Natural killer cell (primary cell): ENCODE results near the gene PSMF1. TPM values are rescaled to one million over a fixed set of nuclear protein-coding genes. Genes with fewer than 3 reads are reported as not detected.

ENCODE experiments used
- ATAC-seq, 3 donors: fragments of 150-1000 bp in 2 of 3; fragments of 200-7000 bp in 1 of 3; cut with Tn5 transposase; 1 replicate in 1 of 3; 2 replicates in 2 of 3; pipeline ENCODE4 v1.10.0; 2021; ENCODE audit warnings: mild to moderate bottlenecking in 2 of 3, moderate library complexity in 2 of 3
- DNase-seq, 2 donors: peaks; one replicate each; pipeline versions ENCODE4 v3.0.0 to v3.0.0-alpha.2; 2013 to 2021; ENCODE audit warnings: mixed read lengths in 1 of 2
- H3K27ac ChIP-seq: one replicate; pipeline ENCODE4 v1.5.1; 2013; ENCODE audit warnings: mild to moderate bottlenecking, low read length
- H3K27me3 ChIP-seq: one replicate; pipeline ENCODE4 v1.6.1; 2013; ENCODE audit warnings: low read length; ENCODE audit not compliant: control insufficient read depth, insufficient read depth
- H3K36me3 ChIP-seq: one replicate; pipeline ENCODE4 v1.6.1; 2013; ENCODE audit warnings: low read length; ENCODE audit not compliant: control insufficient read depth, insufficient read depth
- H3K4me1 ChIP-seq: one replicate; pipeline ENCODE4 v1.6.1; 2013; ENCODE audit warnings: low read length; ENCODE audit not compliant: control insufficient read depth, insufficient read depth
- H3K4me3 ChIP-seq: one replicate; pipeline ENCODE4 v1.5.1; 2013; ENCODE audit warnings: low read length
- H3K9me3 ChIP-seq: one replicate; pipeline ENCODE4 v1.6.1; 2013; ENCODE audit warnings: low read length; ENCODE audit not compliant: control insufficient read depth, insufficient read depth
- H3K27ac Mint-ChIP-seq, 2 donors: one replicate each; pipeline ENCODE4 v1.8.0; 2022; ENCODE audit warnings: mild to moderate bottlenecking in 2 of 2, mixed read lengths in 2 of 2, moderate library complexity in 1 of 2
- H3K27me3 Mint-ChIP-seq, 2 donors: one replicate each; pipeline ENCODE4 v1.8.0; 2022; ENCODE audit warnings: low read depth in 2 of 2, mixed read lengths in 2 of 2
- H3K36me3 Mint-ChIP-seq: one replicate; pipeline ENCODE4 v1.8.0; 2022; ENCODE audit warnings: mixed read lengths
- H3K4me1 Mint-ChIP-seq, 2 donors: one replicate each; pipeline ENCODE4 v1.8.0; 2022; ENCODE audit warnings: mixed read lengths in 2 of 2
- H3K4me3 Mint-ChIP-seq: one replicate; pipeline ENCODE4 v1.8.0; 2022; ENCODE audit warnings: mild to moderate bottlenecking, moderate library complexity, mixed read lengths
- H3K9me3 Mint-ChIP-seq, 2 donors: one replicate each; pipeline ENCODE4 v1.8.0; 2022; ENCODE audit warnings: mixed read lengths in 2 of 2
- WGBS: methylation state at CpG from one replicate; pipeline ENCODE4 v1.1.7; 2013; ENCODE audit warnings: missing lambda C conversion rate; ENCODE audit not compliant: insufficient coverage; 5-methylcytosine and 5-hydroxymethylcytosine counted together
- intact Hi-C: fragments of 100-400 bp; cut with micrococcal nuclease; formaldehyde crosslinking; loops from one replicate; pipeline ENCODE4 v1.14.2; 2022
- total RNA-seq, 4 donors: library from RNA; stranded (reverse); fragments of 120-200 nt in 1 of 4; gene quantifications; one replicate each; pipeline versions ENCODE4 v1.2.3 to v1.2.4, GENCODE V29; 2013 to 2022
- TF ChIP-seq, protein P1 (sequence below): fragments of 200-600 bp; IDR thresholded peaks from one replicate; pipeline ENCODE4 v1.8.0; 2022; ENCODE audit warnings: antibody characterized with exemption

The PSMF1 gene
- total RNA-seq, 3 donors from 2014 or later (not counting 1 experiment from before 2014, with no cell fraction given) = 97.1 to 107 (median 101) TPM

DNA sequence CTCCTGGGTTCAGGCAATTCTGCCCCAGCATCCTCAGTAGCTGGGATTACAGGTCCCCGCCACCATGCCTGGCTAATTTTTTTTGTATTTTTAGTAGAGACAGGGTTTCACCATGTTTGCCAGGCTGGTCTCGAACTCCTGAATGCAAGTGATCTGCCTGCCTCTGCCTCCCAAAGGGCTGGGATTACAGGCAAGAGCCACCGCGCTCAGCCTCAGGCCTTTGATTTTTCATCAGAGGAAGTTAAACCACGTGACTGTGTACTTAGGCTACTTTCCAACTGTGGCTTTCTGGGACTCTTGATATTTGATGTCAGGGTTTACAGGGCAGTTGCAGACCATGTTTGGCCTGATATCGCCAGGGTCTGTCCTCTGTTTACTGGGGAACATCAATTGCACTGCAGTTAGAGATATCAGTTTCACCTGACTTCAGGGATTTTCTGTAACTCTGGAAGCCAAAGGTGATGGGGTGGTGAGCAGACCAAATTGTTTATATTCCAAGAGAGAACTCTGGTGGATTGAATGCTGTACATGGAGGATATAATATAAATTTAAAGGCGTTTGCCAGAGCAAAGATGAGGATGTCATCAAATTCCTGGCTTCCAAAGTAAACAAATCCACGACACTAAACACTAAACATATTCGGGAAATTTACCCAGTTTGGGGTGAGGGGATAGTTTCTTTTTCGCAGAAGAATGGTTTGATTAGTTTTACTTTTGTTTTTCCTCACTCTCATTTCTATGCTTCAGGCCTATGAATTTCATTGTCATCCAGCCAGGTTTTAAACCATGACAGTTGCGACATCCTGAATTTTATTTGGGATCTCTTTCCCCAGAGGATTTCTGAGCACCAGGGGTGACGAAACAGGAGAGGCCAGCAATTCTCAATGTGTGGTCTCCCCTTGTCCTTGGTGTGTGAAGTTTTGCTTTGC lies 4.2 kb downstream of the PSMF1 start:
- no peaks in the 10 kb centered on the region for H3K9me3 ChIP-seq
- DNase-seq (peak in 1 of 2 donors; percentile 33), ATAC-seq (no peak)
- no peaks in the 10 kb centered on the region for H3K27me3 ChIP-seq
- H3K36me3 ChIP-seq = peaks cover 42% of the 10 kb centered on the region
- no peak overlapping the region for H3K4me3 ChIP-seq
- Mint-ChIP-seq H3K27ac (peak overlapping the region; percentile 79 to 88), H3K36me3 (no peaks in the 10 kb centered on the region), H3K9me3 (no peaks in the 10 kb centered on the region), H3K27me3 (no peaks in the 10 kb centered on the region), H3K4me1 (peaks cover 56 to 69% of the 10 kb centered on the region in 2 donors), H3K4me3 (peak overlapping the region; percentile 1)
- intact Hi-C loops = no loop called here
- H3K27ac ChIP-seq = no peak overlapping the region
- peaks cover 32% of the 10 kb centered on the region for H3K4me1 ChIP-seq
- TF ChIP-seq, protein P1, sequence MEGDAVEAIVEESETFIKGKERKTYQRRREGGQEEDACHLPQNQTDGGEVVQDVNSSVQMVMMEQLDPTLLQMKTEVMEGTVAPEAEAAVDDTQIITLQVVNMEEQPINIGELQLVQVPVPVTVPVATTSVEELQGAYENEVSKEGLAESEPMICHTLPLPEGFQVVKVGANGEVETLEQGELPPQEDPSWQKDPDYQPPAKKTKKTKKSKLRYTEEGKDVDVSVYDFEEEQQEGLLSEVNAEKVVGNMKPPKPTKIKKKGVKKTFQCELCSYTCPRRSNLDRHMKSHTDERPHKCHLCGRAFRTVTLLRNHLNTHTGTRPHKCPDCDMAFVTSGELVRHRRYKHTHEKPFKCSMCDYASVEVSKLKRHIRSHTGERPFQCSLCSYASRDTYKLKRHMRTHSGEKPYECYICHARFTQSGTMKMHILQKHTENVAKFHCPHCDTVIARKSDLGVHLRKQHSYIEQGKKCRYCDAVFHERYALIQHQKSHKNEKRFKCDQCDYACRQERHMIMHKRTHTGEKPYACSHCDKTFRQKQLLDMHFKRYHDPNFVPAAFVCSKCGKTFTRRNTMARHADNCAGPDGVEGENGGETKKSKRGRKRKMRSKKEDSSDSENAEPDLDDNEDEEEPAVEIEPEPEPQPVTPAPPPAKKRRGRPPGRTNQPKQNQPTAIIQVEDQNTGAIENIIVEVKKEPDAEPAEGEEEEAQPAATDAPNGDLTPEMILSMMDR = no peak
- WGBS = 48% methylated on average over 8 of the region's 12 CpGs

DNA sequence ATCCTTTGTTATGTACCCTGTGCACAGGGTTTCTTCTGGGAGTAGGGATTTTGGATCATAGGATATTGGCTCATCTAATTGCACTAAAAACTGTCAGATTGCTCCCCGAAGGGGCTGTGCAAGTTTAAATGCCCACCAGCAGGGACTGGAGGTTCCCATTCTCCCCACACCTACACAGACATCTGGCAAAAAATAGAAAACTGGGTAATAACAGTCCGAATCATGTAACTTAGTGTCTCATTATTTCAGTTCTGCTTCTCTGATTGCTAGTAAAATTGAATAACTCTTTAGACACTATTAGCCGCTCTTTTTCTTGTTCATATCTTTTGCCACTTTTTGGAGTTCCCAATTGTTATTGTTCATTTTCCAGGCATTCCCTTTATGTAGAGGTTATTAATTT lies 5.3 kb downstream of the PSMF1 start:
- Mint-ChIP-seq H3K4me1 (peaks cover 53 to 66% of the 10 kb centered on the region in 2 donors), H3K9me3 (no peaks in the 10 kb centered on the region), H3K4me3 (no peak overlapping the region), H3K27ac (no peak overlapping the region), H3K27me3 (no peaks in the 10 kb centered on the region), H3K36me3 (no peaks in the 10 kb centered on the region)
- Histone ChIP-seq H3K27ac (no peak overlapping the region), H3K36me3 (peaks cover 52% of the 10 kb centered on the region), H3K9me3 (no peaks in the 10 kb centered on the region), H3K27me3 (no peaks in the 10 kb centered on the region), H3K4me1 (peaks cover 28% of the 10 kb centered on the region), H3K4me3 (no peak overlapping the region)
- TF ChIP-seq, protein P1 = no peak
- ATAC-seq (no peak), DNase-seq (no peak)
- WGBS = 100% methylated on average over 2 of the region's 3 CpGs
- intact Hi-C loops = no loop called here

DNA sequence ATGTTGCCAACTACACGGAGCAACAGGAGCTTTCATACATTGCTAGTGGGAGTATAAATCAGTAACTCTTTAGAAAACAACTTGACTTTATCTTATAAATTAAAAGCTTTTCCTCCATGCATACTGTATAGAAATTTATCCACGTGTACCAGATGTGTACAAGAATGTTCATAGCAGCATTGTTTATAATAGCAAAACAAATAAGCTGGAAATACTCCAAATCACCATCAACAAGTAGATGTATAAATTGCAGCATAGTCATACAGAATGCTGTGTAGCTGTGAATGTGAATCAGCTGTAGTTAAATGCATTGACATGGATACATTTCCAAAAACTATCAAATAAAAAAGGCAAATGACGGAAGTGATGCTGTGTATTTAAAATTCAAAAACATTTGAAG lies 6.0 kb downstream of the PSMF1 start:
- Histone ChIP-seq H3K27ac (no peak overlapping the region), H3K9me3 (no peaks in the 10 kb centered on the region), H3K27me3 (no peaks in the 10 kb centered on the region), H3K4me3 (no peak overlapping the region), H3K4me1 (peaks cover 21% of the 10 kb centered on the region), H3K36me3 (peaks cover 57% of the 10 kb centered on the region)
- DNase-seq (no peak), ATAC-seq (no peak)
- Mint-ChIP-seq H3K9me3 (no peaks in the 10 kb centered on the region), H3K4me1 (peaks cover 49 to 61% of the 10 kb centered on the region in 2 donors), H3K4me3 (no peak overlapping the region), H3K36me3 (peaks cover 4% of the 10 kb centered on the region), H3K27ac (no peak overlapping the region), H3K27me3 (no peaks in the 10 kb centered on the region)
- intact Hi-C loops = no loop called here
- TF ChIP-seq, protein P1 = no peak
- no CpG with 5 or more reads among the region's 3 CpGs for WGBS
